Natural killer cell (primary cell): ENCODE data around the gene CEP290. TPM values are rescaled to one million over a fixed set of nuclear protein-coding genes. Genes with fewer than 3 reads are reported as not detected.

Source experiments
- ATAC-seq, 3 donors: fragments of 150-1000 bp in 2 of 3; fragments of 200-7000 bp in 1 of 3; cut with Tn5 transposase; 1 replicate in 1 of 3; 2 replicates in 2 of 3; pipeline ENCODE4 v1.10.0; 2021; ENCODE audit warnings: mild to moderate bottlenecking in 2 of 3, moderate library complexity in 2 of 3
- DNase-seq, 2 donors: peaks; one replicate each; pipeline versions ENCODE4 v3.0.0 to v3.0.0-alpha.2; 2013 to 2021; ENCODE audit warnings: mixed read lengths in 1 of 2
- H3K27ac ChIP-seq: one replicate; pipeline ENCODE4 v1.5.1; 2013; ENCODE audit warnings: mild to moderate bottlenecking, low read length
- H3K27me3 ChIP-seq: one replicate; pipeline ENCODE4 v1.6.1; 2013; ENCODE audit warnings: low read length; ENCODE audit not compliant: control insufficient read depth, insufficient read depth
- H3K36me3 ChIP-seq: one replicate; pipeline ENCODE4 v1.6.1; 2013; ENCODE audit warnings: low read length; ENCODE audit not compliant: control insufficient read depth, insufficient read depth
- H3K4me1 ChIP-seq: one replicate; pipeline ENCODE4 v1.6.1; 2013; ENCODE audit warnings: low read length; ENCODE audit not compliant: control insufficient read depth, insufficient read depth
- H3K4me3 ChIP-seq: one replicate; pipeline ENCODE4 v1.5.1; 2013; ENCODE audit warnings: low read length
- H3K9me3 ChIP-seq: one replicate; pipeline ENCODE4 v1.6.1; 2013; ENCODE audit warnings: low read length; ENCODE audit not compliant: control insufficient read depth, insufficient read depth
- H3K27ac Mint-ChIP-seq, 2 donors: one replicate each; pipeline ENCODE4 v1.8.0; 2022; ENCODE audit warnings: mild to moderate bottlenecking in 2 of 2, mixed read lengths in 2 of 2, moderate library complexity in 1 of 2
- H3K27me3 Mint-ChIP-seq, 2 donors: one replicate each; pipeline ENCODE4 v1.8.0; 2022; ENCODE audit warnings: low read depth in 2 of 2, mixed read lengths in 2 of 2
- H3K36me3 Mint-ChIP-seq: one replicate; pipeline ENCODE4 v1.8.0; 2022; ENCODE audit warnings: mixed read lengths
- H3K4me1 Mint-ChIP-seq, 2 donors: one replicate each; pipeline ENCODE4 v1.8.0; 2022; ENCODE audit warnings: mixed read lengths in 2 of 2
- H3K4me3 Mint-ChIP-seq: one replicate; pipeline ENCODE4 v1.8.0; 2022; ENCODE audit warnings: mild to moderate bottlenecking, moderate library complexity, mixed read lengths
- H3K9me3 Mint-ChIP-seq, 2 donors: one replicate each; pipeline ENCODE4 v1.8.0; 2022; ENCODE audit warnings: mixed read lengths in 2 of 2
- CTCF ChIP-seq: fragments of 200-600 bp; IDR thresholded peaks from one replicate; pipeline ENCODE4 v1.8.0; 2022; ENCODE audit warnings: antibody characterized with exemption
- WGBS: methylation state at CpG from one replicate; pipeline ENCODE4 v1.1.7; 2013; ENCODE audit warnings: missing lambda C conversion rate; ENCODE audit not compliant: insufficient coverage; 5-methylcytosine and 5-hydroxymethylcytosine counted together
- intact Hi-C: fragments of 100-400 bp; cut with micrococcal nuclease; formaldehyde crosslinking; loops from one replicate; pipeline ENCODE4 v1.14.2; 2022
- total RNA-seq, 4 donors: library from RNA; stranded (reverse); fragments of 120-200 nt in 1 of 4; gene quantifications; one replicate each; pipeline versions ENCODE4 v1.2.3 to v1.2.4, GENCODE V29; 2013 to 2022

CEP290 gene
- total RNA-seq, 3 donors from 2014 or later (not counting 1 experiment from before 2014, with no cell fraction given), result 14.3 to 23.6 (median 18.7) TPM

- Histone ChIP-seq H3K4me3 (no peak overlapping the region), H3K9me3 (no peaks in the 10 kb centered on the region), H3K36me3 (no peaks in the 10 kb centered on the region), H3K4me1 (peaks cover 11% of the 10 kb centered on the region), H3K27ac (no peak overlapping the region), H3K27me3 (no peaks in the 10 kb centered on the region)
- Mint-ChIP-seq H3K4me3 (peak overlapping the region; percentile 45), H3K36me3 (no peaks in the 10 kb centered on the region), H3K27me3 (no peaks in the 10 kb centered on the region), H3K9me3 (no peaks in the 10 kb centered on the region), H3K27ac (peak overlapping the region; percentile 29 to 55), H3K4me1 (peaks cover 25 to 36% of the 10 kb centered on the region in 2 donors)
- WGBS, result 97% methylated on average over 3 of the region's 3 CpGs
- no peak for ATAC-seq
- TF ChIP-seq CTCF, result no peak
- no peak for DNase-seq
- intact Hi-C loops, result loop anchor here (5.0 kb wide), 1 partner anchor 1382 kb away; the partner anchor contains the start of gene POC1B
Observed at GRCh38 chr12:88144546-88145468, 2.9 kb upstream of the CEP290 start.

- peaks cover 25 to 36% of the 10 kb centered on the region in 2 donors for H3K4me1 Mint-ChIP-seq
- 97% methylated on average over 5 of the region's 5 CpGs for WGBS
- no peaks in the 10 kb centered on the region for H3K36me3 ChIP-seq
- H3K4me1 ChIP-seq, result peaks cover 11% of the 10 kb centered on the region
- no peak overlapping the region for H3K4me3 ChIP-seq
- intact Hi-C loops, result loop anchor here (5.0 kb wide), 1 partner anchor 1383 kb away; the partner anchor contains the start of gene POC1B
- H3K9me3 ChIP-seq, result no peaks in the 10 kb centered on the region
- ATAC-seq (no peak), DNase-seq (no peak)
- H3K27me3 Mint-ChIP-seq, result no peaks in the 10 kb centered on the region
- peak overlapping the region; percentile 45 for H3K4me3 Mint-ChIP-seq
- H3K9me3 Mint-ChIP-seq, result no peaks in the 10 kb centered on the region
- TF ChIP-seq CTCF, result no peak
- no peak overlapping the region for H3K27ac ChIP-seq
- no peaks in the 10 kb centered on the region for H3K27me3 ChIP-seq
- peak overlapping the region in 1 of 2 donors; percentile 55 for H3K27ac Mint-ChIP-seq
- no peaks in the 10 kb centered on the region for H3K36me3 Mint-ChIP-seq
Observed at GRCh38 chr12:88144037-88144436, 2.1 kb upstream of the CEP290 start.

GRCh38 chr12:88142610-88142991, 713 bp upstream of the CEP290 start:
- Mint-ChIP-seq H3K27me3 (no peaks in the 10 kb centered on the region), H3K27ac (peak overlapping the region; percentile 90 to 91), H3K4me1 (peaks cover 25 to 47% of the 10 kb centered on the region in 2 donors), H3K9me3 (no peaks in the 10 kb centered on the region), H3K36me3 (no peaks in the 10 kb centered on the region), H3K4me3 (peak overlapping the region; percentile 98)
- H3K36me3 ChIP-seq, result no peaks in the 10 kb centered on the region
- peak overlapping the region; percentile 87 for H3K27ac ChIP-seq
- no peak for TF ChIP-seq CTCF
- H3K9me3 ChIP-seq, result no peaks in the 10 kb centered on the region
- intact Hi-C loops, result loop anchor here (1.0 to 5.0 kb wide), 2 partner anchors 107 to 1385 kb away; partner anchors contain the start of gene POC1B
- peak; percentile 21 to 47 for DNase-seq
- peak overlapping the region; percentile 67 for H3K4me3 ChIP-seq
- peaks cover 11% of the 10 kb centered on the region for H3K4me1 ChIP-seq
- no peaks in the 10 kb centered on the region for H3K27me3 ChIP-seq
- no peak for ATAC-seq
- under 1% methylated on average over 18 of the region's 18 CpGs for WGBS
